HG03064 (cell line): ENCODE results near the gene ASCC3.

Experiments used
- ATAC-seq: cut with Tn5 transposase; IDR thresholded peaks from one replicate; pipeline ENCODE4 v1.9.1; 2021; ENCODE audit warnings: low read depth; ENCODE audit not compliant: unreplicated experiment

The ASCC3 gene

GRCh38 chr6:100458841-100459591 lies 422.1 kb downstream of the ASCC3 start:
- ATAC-seq, result no peak
